GM21515 (cell line): ENCODE measurements around the gene MAD2L2.
"Not testable (repeated sequence)": the region's sequence is repeated elsewhere in the genome, so short reads cannot be mapped to it uniquely, and the experiment has no call there.

Experiments used
- ATAC-seq: cut with Tn5 transposase; IDR thresholded peaks from one replicate; pipeline ENCODE4 v1.9.1; 2021; ENCODE audit not compliant: unreplicated experiment

Gene MAD2L2

GRCh38 chr1:11654137-11654938 is 26.6 kb downstream of the MAD2L2 start, which contains the start of the genes FBXO2 and FBXO44:
Gene FBXO2 (minus strand): TSS chr1:11654429. CDS start chr1:11654340, 89 bp downstream.
Gene FBXO44 (plus strand): TSS chr1:11654877. CDS start chr1:11655836, 959 bp downstream.
- ATAC-seq, result no peak

GRCh38 chr1:11653861-11654136 is 27.1 kb downstream of the MAD2L2 start:
- ATAC-seq, result no peak

DNA sequence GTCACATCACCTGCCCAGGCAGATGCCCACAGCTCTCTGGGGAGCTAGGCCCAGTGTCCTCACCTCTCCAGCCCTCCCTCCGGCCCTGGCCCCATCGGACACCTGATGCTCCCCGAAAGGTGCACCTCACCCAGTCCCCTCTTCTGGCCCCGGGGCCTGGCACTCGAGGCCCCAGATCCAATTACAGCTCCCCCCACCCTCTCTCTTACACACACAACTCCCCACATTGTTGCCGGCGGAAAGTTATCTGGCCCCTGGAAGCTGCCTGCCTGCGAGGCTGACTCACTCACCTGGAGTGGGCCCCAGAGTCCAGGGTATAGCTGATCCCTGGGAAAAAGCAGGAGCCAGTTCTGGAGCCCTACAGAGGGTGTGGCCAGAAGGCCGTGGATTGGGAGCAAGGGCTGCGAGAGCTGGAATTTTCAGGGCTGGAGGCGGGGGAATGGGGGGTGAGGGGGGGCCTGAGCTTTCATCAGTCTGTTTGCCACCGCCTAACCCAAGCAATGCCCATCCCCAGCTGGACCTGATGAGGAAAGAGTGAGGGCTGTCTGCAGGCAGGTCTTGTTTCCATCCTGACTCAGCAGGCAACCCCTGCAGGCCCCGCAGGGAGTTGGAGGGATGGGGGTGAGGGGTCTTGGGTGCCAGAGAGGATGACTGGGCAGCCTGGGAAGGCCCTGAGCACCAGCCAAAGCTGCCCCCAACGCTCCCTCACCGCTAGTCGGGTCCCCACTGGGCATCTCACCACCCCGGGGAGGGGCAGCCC is 27.7 kb downstream of the MAD2L2 start:
- ATAC-seq, result no peak

DNA sequence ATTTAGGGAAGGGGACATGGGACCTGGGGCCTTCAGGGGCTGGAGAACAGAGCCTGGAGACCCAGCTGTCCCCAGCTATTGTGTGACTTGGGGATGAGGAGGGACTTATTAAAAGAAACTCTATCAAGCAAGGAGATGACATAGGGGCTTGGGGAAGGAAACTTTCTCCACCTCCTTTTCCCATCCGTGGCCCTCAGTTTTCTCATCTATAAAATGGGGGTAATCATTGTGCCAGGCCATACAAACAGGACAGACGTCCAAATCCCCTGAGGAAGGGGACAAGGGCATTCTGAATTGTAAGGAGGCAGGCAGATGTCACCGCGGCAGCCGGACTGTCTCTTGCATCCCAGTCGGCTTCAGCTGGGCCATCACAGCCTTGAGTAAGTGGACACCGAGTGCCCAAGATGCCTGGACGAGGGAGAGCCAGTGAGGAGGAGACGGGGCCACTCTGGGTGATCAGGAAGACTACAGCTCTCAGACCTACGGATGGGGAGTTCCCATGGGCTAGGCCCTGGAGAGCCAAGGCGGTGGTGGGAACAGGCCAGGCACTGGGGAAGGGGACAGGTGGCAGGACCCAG is 28.7 kb downstream of the MAD2L2 start:
- no peak for ATAC-seq

- no peak for ATAC-seq
Measured at GRCh38 chr1:11651017-11651416, 29.9 kb downstream of the MAD2L2 start.

GRCh38 chr1:11650331-11650991 is 30.5 kb downstream of the MAD2L2 start:
- no peak for ATAC-seq

DNA sequence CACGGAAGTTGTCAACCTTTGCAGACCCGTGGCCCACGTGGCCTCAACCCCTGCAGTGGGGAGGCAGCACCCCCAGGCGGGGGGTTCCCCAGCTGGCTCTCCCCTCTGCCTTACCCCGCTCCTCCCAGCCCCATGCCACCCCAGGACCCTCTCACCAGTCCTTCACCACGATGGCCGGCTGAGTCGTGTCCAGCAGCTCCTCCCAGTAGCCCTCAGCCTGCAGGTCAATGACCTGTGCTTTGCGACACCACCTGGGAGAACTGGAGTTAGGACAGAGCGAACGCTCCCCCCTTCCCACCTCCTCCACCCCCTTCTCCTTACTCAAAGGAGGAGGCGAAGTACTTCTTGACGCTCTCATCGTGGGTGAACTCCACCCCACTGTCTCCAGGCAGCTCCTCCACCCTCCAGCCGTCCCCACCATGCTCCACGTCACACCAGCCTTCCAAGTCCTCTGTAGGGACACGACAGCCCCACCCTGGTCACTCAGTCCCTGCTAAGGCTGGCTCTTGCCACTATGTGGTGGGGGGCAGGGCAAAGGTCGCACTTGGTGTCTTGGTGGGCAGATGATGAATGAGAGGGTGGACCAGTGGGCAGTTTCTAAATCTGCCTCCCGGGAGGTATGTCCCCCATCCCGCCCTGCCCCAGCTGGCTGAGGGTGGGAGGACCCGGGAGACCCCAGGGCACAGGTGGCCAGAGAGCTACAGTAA is 31.2 kb downstream of the MAD2L2 start:
- ATAC-seq, result no peak

- ATAC-seq, result no peak
Measured at GRCh38 chr1:11649237-11649623, 31.7 kb downstream of the MAD2L2 start.

- ATAC-seq, result no peak
Measured at GRCh38 chr1:11648732-11649158, 32.2 kb downstream of the MAD2L2 start.

DNA sequence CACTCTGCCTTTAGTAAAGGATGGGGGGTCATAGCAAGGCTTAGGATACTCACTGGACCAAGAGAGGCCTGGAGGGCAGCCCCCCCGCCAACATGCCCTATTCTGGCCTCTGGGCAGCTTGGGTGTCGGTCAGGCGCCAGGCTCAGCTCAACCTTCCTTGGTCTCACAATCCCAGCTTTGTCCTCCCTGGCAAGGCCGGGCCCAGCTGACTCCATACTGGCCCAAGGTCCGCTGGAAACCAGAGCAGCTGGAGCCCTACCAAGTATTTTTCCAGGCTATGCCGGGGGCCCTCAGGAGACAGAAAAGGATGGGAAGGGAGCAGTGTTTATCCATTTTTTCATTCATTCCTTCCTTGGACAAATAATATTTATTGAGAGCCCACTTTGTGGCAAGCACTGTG is 32.9 kb downstream of the MAD2L2 start:
- ATAC-seq, result no peak

DNA sequence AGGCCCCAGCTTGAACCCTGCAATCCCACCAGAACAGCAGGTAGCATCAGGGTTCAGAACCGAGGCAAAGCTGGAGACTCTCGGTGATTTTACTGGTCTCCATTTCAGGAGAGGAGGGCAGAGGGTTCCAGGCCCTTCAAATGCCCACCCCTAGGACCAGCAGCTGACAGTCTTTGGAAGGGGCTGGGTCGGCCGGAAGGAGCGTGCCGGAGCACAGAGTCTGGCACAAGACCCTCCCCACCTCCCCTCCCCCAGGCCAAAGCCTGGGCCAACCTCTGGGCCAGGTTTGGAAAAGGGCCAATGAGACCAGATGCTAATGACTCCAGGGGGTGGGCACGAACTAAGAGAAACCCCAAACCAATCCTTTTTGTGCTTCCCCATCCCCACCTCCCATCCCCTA is 33.6 kb downstream of the MAD2L2 start:
- ATAC-seq, result no peak

- no peak for ATAC-seq
Measured at GRCh38 chr1:11646317-11646716, 34.6 kb downstream of the MAD2L2 start.

GRCh38 chr1:11645670-11646265 is 35.2 kb downstream of the MAD2L2 start:
- no peak for ATAC-seq

- ATAC-seq, result no peak
Measured at GRCh38 chr1:11645270-11645669, 35.7 kb downstream of the MAD2L2 start.

DNA sequence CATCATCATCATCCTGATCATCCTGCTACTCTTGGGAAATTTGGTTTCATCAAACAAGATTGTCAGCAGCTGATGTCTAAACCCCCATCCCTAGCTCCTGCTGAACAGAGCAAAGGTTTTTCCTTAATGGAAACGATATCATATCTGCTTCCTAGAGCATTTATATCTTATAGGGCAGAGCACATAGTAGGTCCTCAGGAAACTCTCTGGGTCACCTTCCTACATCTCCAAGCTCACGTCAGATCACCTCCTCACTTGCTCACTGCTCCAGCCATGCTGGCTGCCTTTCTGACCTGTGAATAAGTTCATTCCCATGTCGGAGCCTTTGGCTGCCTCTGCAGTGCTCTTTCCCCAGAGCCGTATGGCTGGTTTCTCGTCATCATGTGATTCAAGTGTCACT is 37.2 kb downstream of the MAD2L2 start:
- ATAC-seq, result no peak

GRCh38 chr1:11642418-11643017 is 38.4 kb downstream of the MAD2L2 start:
- not testable (repeated sequence) for ATAC-seq

DNA sequence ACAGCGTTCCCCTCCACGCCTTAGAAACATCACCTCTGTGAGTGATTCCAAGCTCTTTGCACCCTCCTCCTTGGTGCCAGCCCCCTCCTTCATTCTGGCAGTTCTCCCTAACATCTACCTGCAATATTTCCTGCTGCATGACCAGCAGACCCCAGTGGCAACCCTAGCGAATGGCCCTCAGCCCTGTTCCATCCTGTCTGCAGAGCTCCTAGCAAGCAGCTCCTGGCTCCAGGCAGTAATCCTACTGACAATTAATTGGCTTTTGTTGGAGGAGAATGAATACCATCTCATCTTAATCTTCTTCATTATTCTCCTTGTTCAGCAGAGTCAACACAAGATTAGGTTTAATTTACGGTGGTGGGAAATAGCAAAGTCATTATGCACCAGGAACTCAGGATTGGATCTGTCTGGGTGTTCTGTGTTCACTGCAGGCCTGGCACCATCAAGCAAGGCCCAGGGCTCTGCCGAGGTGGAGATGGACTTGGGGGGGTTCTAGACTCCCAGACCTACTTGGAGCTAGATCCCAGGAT is 39.1 kb downstream of the MAD2L2 start:
- no peak for ATAC-seq

DNA sequence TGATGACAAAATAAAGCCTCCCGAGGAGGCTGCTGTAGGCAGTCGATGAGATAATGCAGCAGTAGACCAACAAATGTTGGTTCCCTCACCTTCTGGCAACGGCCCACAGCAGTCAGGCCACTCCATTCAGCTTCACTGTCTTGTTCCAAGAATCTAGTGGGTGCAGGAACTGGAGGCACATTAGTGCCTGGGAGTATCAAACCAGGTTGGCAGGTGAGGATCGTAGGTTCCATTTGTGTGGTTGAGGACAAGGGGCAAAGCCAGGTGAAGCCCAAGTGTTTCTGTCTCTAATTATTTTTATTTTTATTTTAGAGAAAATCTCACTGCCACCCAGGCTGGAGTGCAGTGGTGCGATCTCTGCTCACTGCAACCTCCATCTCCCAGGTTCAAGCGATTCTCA is 40.0 kb downstream of the MAD2L2 start:
- no peak for ATAC-seq

GRCh38 chr1:11640101-11640500 is 40.8 kb downstream of the MAD2L2 start:
- no peak for ATAC-seq

GRCh38 chr1:11639372-11639771 is 41.6 kb downstream of the MAD2L2 start:
- no peak for ATAC-seq
